Dedifferentiated amniotic fluid mesenchymal stem cell (primary cell): ENCODE data around the gene CDKN2B-AS1.
"Not testable (repeated sequence)": the region's sequence is repeated elsewhere in the genome, so short reads cannot be mapped to it uniquely, and the experiment has no call there.

Experiments
- DNase-seq: peaks from one replicate; pipeline ENCODE4 v3.0.0-alpha.2; 2016; ENCODE audit errors: extremely low spot score

Gene CDKN2B-AS1

GRCh38 chr9:21994556-21995005 lies at the start of gene CDKN2B-AS1:
Gene CDKN2B-AS1, plus strand, starts transcription at chr9:21994791.
- DNase-seq = peak; percentile 39

GRCh38 chr9:21945606-21946005 lies 49.0 kb upstream of the CDKN2B-AS1 start:
- DNase-seq = no peak

GRCh38 chr9:21958833-21959232 lies 35.8 kb upstream of the CDKN2B-AS1 start:
- DNase-seq = no peak

GRCh38 chr9:21959268-21959667 lies 35.3 kb upstream of the CDKN2B-AS1 start:
- DNase-seq = not testable (repeated sequence)

GRCh38 chr9:21961569-21961968 lies 33.0 kb upstream of the CDKN2B-AS1 start:
- no peak for DNase-seq

- DNase-seq = no peak
These were observed 29.6 kb upstream of the CDKN2B-AS1 start for GRCh38 chr9:21964925-21965385.

GRCh38 chr9:21965401-21965951 lies 29.1 kb upstream of the CDKN2B-AS1 start:
- peak; percentile 47 for DNase-seq

GRCh38 chr9:21966140-21966851 lies 28.3 kb upstream of the CDKN2B-AS1 start:
- no peak for DNase-seq

- no peak for DNase-seq
These were observed 27.4 kb upstream of the CDKN2B-AS1 start for GRCh38 chr9:21967169-21967568.

- DNase-seq = no peak
These were observed 26.9 kb upstream of the CDKN2B-AS1 start for GRCh38 chr9:21967702-21968101.

GRCh38 chr9:21968331-21969010 lies 26.1 kb upstream of the CDKN2B-AS1 start:
- no peak for DNase-seq

- no peak for DNase-seq
These were observed 25.3 kb upstream of the CDKN2B-AS1 start for GRCh38 chr9:21969011-21969940.

GRCh38 chr9:21969951-21970799 lies 24.4 kb upstream of the CDKN2B-AS1 start:
- no peak for DNase-seq

- DNase-seq = no peak
These were observed 23.6 kb upstream of the CDKN2B-AS1 start for GRCh38 chr9:21970800-21971640.

GRCh38 chr9:21972361-21972760 lies 22.2 kb upstream of the CDKN2B-AS1 start:
- DNase-seq = no peak

- no peak for DNase-seq
These were observed 20.3 kb upstream of the CDKN2B-AS1 start for GRCh38 chr9:21974343-21974721.

GRCh38 chr9:21974722-21975409 lies 19.7 kb upstream of the CDKN2B-AS1 start:
- peak; percentile 56 for DNase-seq

- DNase-seq = no peak
These were observed 18.2 kb upstream of the CDKN2B-AS1 start for GRCh38 chr9:21976334-21976875.

GRCh38 chr9:21982391-21982790 lies 12.2 kb upstream of the CDKN2B-AS1 start:
- no peak for DNase-seq
